Stimulated activated CD8-positive, alpha-beta memory T cell treated with anti-CD3 and anti-CD28 coated beads, Interleukin-4, amount 100 ng/mL, for 48 hours (primary cell): Measurements from ENCODE around the gene FGF19.
A peak's percentile ranks its signal among the peaks of the same experiment; 100 is the strongest.

Experiments used
- DNase-seq: peaks from one replicate; pipeline ENCODE4 v3.0.0-alpha.2; 2020

FGF19 gene

GRCh38 chr11:69695581-69695980, 8.2 kb downstream of the FGF19 start:
- DNase-seq: no peak

GRCh38 chr11:69694781-69695180, 9.0 kb downstream of the FGF19 start:
- DNase-seq: no peak

DNA sequence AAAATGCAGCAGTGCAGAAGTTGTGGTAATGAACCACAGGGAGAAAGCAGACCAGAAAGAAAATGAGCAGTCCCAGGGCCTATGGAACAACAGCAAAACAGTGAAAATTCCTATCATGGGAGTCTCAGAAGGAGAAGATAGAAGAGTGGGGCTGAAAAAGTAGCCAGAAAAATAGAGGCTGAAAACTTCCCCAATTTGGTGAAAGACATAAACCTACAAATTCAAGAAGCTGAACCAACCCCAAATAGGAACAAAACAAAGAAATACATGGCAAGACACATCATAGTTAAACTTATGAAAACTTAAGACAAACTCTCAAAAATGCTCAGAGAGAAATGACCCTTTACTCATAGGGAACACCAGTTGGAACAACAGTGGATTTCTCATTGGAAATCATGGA, 11.4 kb downstream of the FGF19 start:
- DNase-seq: no peak

DNA sequence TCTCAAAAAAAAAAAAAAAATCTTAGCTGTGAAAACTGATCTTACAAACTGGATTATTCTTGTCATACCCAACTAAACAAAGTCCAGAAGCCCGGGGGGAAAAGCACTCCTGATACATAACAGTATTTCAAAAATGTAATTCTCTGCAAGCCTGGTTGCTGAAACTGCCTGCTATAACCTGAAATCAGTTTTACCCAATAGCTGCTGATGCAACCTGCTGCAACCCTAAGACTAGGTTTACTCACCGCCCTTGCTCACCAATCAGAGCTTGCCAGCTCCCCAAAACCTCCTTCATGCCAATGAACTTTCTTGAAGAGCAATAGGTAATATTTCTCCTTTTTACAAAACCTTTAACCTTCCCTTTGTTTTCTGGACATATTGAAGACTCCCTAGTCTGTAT, 12.4 kb downstream of the FGF19 start:
- DNase-seq: peak; percentile 38

DNA sequence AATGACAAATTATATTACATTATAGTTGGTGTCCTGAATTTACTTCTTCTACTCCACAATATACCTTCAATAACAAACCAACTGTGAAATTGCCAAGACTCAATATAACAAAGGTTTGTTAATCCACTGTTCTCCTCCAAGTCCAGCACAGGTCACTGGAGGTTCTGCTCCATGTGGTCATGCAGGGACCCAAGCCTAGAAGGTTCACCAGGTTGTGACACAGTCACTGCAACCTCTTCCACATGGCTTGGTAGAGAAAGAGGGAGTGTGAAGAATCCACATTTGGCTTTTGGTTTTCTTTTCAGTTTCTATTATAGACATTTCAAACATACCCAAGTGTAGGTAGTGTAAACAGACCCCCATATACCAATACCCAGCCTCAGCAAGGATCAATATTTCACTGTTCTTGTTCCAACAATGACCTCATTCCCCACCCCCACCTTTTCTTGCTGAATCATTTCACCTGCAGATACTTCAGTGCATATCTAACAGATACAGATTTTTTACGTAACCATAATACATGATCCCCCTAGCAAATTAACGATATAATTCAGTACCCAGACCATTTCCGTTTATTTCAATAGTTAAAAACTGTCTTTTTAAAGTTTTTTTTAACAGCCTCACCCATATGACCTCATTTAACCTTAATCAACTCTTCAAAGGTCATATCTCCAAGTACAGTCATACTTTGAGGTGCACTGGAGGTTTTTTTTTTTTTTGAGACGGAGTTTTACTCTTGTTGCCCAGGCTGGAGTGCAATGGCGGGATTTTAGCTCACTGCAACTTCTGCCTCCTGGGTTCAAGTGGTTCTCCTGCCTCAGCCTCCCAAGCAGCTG, 14.1 kb downstream of the FGF19 start:
- DNase-seq: no peak

DNA sequence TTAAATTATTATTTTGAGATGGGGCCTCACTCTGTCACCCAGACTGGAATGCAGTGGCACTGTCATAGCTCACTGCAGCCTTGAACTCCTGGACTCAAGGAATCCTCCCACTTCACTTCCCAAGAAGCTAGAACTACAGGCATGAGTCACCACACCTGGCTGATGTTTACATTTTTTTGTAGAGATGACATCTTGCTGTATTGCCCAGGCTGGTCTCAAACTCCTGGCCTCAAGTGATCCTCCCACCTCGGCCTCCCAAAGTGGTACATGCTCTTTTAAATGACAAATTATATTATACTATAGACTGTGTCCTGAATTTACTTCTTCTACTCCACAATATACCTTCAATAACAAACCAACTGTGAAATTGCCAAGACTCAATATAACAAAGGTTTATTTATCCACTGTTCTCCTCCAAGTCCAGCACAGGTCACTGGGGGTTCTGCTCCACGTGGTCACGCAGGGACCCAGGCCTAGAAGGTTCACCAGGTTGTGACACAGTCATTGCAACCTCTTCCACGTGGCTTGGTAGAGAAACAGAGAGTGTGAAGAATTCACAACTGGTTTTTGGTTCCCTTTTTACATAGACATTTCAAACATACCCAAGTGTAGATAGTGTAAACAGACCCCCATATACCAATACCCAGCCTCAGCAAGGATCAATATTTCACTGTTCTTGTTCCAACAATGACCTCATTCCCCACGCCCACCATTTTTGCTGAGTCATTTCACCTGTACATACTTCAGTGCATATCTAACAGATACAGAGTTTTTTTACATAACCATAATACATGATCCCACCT, 15.7 kb downstream of the FGF19 start:
- peak; percentile 49 for DNase-seq

GRCh38 chr11:69686856-69687255, 17.0 kb downstream of the FGF19 start:
- DNase-seq: no peak

DNA sequence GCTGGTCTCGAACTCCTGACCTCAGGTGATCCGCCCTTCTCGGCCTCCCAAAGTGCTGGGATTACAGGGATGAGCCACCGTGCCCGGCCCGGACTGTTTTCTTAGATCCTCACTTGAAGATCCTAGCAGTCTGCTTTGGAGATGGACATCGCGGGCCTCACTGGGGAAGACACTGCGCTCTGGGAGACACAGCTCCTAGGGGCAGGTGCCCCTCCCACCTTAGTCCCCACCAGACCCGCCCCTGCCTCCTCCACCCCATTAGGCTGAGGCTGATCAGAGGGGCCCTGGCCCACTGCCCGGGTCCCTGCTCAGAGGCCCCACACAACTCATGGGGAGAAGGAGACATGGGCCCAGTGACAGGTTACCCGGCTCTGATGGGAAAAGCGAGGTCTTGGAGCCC, 17.4 kb downstream of the FGF19 start:
- no peak for DNase-seq

DNA sequence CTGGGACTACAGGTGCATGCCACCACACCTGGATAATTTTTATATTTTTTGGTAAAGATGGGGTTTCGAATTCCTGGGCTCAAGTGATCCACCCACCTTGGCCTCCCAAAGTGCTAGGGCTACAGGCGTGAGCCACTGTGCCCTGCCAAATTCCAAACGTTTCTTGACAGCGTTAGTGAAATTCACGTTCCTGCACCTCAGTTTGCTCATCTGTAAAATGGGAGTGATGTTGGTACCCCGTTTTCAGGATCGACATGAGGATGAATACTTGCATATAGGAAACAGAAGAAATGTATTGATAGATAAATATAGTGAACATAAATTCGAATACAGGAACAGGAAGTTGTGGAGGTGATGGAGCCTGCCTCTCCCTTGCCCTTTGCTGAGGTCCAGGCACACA, 18.5 kb downstream of the FGF19 start:
- DNase-seq: no peak

DNA sequence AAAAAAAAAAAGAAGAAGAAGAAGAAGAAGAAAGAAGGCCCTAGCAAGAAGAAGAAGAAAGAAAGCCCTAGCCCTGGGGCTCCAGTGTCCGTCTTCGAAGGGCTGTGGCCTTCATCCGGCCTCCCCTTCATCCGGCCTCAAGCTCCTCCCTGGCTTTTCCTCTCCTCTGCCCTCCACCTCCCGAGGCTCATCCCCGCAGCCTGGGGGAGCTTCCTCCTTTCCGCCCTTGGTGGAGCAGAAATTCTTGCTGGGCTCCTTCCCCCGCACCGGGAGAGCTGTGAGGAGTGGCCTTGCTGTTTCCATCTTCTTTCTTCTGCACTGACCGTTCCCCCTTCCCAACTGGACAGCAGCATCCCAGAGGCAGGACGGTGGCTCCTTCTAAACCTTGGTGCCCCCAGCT, 19.2 kb downstream of the FGF19 start:
- DNase-seq: no peak

GRCh38 chr11:69683764-69684333, 20.0 kb downstream of the FGF19 start:
- DNase-seq: no peak

DNA sequence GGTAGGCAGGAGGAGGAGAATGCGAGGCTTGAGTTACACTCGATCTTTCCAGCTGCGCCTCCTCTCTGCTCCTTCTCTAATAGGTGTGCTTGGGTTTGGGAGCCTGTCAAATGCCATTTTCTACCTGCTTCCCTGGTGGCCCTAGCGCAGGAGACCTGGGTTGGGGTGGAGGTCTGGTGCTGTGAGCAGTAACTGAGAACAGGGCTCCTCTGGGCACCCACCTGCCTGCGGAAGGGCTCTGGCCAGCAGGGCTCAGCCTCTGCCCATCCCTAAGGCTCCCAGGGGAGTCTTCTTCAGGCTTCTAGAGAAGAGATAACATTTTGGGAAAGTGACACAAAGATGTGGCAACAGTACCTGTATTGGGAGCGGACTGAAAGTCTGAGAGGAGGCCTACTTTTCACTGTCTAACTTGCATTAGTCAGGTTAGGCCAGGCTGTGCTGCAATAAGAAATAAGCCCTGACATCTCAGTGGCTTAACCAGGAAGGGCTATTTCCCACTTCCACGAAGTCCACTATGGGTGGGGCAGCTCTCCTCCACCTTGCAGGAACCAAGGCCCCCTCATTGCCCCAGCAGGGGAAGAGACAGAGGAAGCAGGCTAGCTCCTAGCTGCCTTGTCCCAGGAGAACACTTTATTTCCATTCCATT, 21.0 kb downstream of the FGF19 start:
- no peak for DNase-seq

DNA sequence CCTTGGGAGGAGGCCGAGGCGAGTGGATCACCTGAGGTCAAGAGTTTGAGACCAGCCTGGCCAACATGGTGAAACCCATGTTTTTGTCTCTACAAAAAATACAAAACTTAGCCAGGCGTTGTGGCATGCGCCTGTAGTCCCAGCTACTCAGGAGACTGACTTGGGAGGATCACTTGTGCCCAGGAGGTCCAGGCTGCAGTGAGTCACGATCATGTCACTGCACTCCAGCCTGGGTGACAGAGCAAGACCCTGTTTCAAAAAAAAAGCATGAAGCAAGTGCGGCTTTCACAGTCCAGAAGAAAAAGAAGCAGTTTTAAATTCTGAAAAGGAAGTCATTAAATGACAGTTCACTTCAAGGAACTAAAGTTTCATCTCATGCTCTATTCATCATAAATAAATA, 21.6 kb downstream of the FGF19 start:
- DNase-seq: no peak

GRCh38 chr11:69680688-69681087, 23.1 kb downstream of the FGF19 start:
- DNase-seq: no peak

DNA sequence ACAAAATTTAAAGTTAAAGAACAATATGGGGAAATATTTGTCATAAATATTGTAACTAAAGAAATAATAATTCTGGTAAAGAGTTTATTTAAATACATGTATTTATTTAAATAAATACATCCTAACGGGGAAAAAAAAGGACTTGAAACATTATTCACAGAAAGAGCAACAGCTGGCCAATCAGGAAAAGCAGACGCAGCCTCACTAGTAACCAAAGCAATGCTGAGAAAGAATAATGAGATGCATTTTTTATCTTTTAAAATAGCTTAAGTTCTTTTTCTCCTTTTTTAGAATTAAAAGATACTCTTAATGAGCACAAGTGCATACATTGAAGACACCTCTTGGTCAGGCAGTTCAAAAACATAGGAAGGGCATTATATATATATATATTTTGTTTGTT, 26.1 kb downstream of the FGF19 start:
- DNase-seq: no peak

GRCh38 chr11:69674886-69675714, 28.7 kb downstream of the FGF19 start, which contains the start of gene LTO1:
Gene LTO1 (minus strand): TSS chr11:69675353. CDS start chr11:69675239, 114 bp downstream.
- DNase-seq: peak; percentile 97

DNA sequence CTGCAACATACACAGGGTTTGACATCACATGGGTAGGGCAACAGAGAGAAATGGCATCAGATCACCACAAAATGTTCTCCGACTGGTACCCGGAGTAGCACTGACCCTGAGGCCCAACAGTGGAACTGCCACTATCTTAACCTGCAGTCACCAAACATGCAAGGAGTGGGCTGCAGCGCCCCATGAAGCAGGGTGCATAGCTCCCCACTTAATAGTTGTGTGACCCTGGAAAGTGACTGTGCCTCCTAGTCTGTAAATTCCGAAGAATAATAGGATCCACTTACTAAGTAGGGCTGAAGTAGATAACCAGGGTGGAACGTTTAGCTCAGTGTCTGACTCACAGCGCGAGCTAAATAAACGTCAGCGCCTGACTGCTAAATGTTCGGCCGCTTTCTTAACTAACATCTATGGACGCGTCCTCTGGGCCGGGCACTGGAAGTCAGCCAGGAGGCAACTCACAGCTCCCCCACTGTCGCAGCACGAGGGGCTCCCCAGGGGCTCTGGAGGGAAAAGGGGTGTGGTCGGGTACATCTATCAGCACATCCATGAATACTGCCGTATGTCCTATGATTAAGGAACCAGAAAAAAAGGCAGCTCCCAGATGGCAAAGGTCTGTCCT, 29.4 kb downstream of the FGF19 start:
- peak; percentile 33 for DNase-seq

GRCh38 chr11:69671734-69672465, 31.9 kb downstream of the FGF19 start:
- DNase-seq: no peak

GRCh38 chr11:69670158-69670845, 33.5 kb downstream of the FGF19 start:
- DNase-seq: peak; percentile 78

DNA sequence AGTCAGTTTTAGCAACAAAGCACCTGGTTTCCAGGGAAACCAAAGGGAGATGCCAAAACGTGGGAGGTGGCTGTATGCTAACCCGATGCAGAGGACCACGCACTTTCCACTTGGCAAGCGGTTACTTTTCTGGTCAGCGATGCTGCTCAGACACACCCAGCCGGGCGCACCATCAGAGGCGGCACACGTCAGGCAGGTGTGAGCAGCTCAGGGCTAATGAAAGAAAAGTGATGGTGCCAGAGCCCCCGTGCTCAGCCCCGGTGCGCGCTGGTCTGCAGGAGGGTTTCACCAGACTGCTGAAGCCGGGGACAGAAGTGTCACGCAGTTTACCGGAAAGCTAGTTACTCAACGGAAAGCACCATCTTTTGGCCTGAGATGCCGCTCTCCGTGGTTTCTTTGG, 34.3 kb downstream of the FGF19 start:
- no peak for DNase-seq
